Inflammatory macrophage treated with lipopolysaccharide for 4 hours (primary cell): ENCODE data around the gene GAB3.
"Not testable (repeated sequence)": the region's sequence is repeated elsewhere in the genome, so short reads cannot be mapped to it uniquely, and the experiment has no call there.

Experiments used
- DNase-seq: peaks from one replicate; pipeline ENCODE4 v3.0.0-alpha.2; 2020

Gene GAB3

DNA sequence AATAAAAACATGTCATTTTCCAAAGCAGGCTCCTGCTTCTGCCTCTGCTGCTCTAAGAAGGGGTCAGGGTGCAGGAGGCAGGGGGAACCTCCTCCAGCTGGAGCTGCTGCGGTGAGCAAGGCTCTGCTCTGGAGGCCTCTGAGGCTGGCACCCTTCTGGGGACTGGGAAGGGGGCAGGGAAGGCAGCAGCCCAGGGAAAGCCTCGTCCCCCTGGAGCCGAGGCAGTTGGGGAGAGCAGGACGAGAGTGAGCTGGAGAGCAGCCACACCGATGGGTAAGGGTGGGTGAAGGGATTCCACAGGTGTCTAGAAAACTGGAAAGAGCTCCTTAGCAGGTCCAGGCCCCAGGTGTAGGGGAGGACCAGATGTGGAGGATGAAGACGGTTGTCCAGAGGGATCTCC lies 95.5 kb downstream of the GAB3 start:
- DNase-seq: no peak

DNA sequence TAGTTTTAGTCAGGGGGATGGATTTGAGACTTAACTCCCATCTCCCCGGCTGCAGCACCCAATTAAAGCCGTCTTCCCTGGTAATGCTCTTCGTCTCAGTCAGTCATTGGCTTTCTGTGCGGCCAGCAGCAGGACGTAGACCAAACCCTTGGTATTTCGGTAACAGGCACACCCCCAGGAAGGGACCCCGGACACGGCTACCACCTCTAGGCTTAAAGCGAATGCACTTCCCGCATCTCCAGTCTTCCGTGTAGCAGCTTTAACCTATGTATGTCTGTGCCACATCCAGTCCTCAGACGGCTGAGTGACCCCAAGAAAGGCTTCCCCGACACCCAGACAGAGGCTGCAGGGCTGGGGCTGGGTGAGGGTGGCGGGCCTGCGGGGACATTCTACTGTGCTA lies 96.0 kb downstream of the GAB3 start:
- no peak for DNase-seq

GRCh38 chrX:154654372-154654771 lies 96.5 kb downstream of the GAB3 start:
- DNase-seq: no peak

DNA sequence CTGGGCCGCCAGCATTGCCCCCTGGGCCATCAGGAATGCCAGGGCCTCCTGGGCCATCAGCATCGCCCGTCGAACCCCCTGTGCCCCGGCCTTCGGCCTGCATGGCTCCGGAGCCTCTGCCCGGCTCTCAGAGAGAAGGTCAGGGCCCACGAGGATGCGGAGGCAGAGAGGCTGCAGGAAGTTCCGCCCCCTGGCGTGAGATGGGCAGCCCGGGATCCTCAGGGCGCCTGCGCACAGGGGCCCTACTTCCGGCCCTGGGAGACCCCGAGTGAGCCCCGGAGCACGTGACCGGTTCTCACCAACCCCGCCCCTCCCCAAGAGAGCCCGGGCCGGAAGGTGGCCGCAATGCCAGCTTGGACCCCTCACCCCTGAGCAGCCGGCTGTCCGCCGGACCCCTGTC lies 97.5 kb downstream of the GAB3 start, which contains the start of gene CTAG2:
CTAG2 (minus strand) TSS at position 167 of the 400 bp plus-strand sequence; CDS start at position 103, 64 bp downstream.
- DNase-seq: not testable (repeated sequence)

DNA sequence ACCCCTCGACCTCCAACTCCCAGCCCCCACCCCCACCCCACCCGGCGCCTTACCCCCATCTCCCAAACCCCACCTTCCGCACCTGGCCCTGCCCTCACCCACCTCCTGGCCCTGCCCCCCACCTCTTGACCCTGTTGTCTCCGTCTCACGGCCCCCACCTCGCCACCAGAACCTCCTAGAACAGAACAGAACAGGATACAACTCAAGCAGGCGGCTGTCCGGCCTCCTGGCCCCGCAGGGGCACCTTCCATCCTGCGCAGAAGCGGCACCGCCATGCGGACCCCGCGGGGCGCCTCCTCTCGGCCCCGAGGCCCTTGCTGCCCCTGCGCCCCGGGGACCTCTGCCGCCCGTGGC lies 97.9 kb downstream of the GAB3 start:
- DNase-seq: no peak

DNA sequence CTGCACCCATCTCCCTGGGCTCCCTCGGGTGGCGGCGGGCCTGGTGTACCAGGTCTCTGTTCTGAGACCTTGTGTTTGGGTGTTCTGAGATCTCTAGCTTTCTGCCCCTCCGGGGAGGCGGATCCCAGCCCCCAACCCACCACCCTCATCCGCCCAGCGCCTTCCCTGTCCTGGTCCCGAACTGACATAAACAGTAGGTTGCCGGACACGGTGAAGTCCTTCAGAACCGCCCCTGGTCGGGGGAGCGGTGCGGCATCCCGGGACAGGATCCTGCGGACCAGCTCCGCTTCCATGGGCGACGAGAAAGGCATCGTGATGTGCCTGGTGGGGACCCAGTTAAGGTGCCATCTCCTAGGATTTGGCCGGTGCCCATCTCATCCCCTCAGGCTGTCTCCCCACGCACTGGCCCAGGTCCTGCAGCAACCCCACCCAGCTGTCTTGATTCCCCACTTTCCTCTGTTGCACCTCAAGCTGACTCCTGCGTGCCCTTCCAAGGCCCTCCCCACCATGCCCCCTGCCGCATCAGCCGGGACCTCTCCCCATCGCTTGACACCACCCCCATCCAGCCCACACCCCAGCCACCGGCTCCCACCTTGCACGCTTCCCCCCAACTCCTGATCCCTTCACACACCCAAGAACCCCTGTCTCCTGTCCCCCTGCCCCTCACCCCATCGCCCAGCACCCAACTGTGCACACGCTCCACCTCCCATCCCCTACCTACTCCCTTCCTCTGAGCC lies 98.4 kb downstream of the GAB3 start:
- DNase-seq: no peak

GRCh38 chrX:154650221-154650510 lies 100.7 kb downstream of the GAB3 start:
- peak; percentile 15 for DNase-seq

- no peak for DNase-seq
Measured at GRCh38 chrX:154649503-154650220, 101.2 kb downstream of the GAB3 start.

GRCh38 chrX:154648931-154649330 lies 101.9 kb downstream of the GAB3 start:
- DNase-seq: no peak

DNA sequence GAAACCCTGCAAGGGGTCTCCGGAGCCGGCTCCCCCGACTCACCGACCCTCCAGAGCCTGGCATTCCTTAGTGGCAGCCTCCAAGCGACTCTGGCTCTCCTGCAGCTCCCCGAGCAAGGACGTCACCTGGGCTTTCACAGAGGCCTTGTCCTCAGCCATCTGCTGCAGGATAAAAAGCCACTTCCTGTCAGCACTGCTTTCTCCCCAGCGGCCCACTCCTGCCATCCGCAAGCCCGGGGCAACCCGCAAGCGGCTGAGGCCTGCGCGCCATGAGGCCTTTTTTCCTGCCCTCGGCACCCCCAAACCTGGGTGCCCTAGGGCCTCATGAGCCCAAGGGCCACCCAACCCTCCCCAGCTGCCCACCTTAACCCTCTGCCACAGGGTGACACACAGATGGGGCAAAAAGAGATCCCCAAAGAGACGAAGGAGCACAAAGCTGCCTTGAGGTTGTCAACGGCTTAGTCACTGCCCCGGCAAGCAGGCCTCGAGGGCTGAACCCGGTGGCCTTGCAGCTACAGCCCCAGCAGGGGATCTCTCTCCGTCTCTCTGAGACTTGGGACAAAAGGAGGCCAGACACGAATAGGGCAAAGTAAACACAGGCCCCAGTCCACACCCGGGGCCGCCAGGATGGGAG lies 105.0 kb downstream of the GAB3 start:
- not testable (repeated sequence) for DNase-seq

GRCh38 chrX:154643708-154644107 lies 107.2 kb downstream of the GAB3 start:
- DNase-seq: not testable (repeated sequence)

- DNase-seq: not testable (repeated sequence)
Measured at GRCh38 chrX:154641740-154642139, 109.1 kb downstream of the GAB3 start.

DNA sequence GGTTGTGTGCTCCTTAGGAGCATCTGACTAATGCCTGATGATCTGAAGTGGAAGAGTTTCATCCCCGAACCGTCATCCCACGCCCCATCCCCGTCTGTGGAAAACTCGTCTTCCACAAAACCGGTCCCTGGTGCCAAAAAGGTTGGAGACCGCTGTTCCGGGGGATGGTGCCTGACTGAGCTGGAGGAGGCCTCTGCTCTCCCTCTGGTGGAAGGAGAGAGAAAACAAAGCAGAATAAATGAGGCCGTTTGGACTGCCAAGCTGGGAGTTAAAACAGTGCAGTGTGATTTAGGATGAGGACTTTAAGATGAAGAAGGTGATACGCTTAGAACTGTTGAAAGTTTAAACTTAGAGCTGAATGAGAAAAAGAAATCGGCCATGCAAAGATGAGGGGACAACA lies 117.2 kb downstream of the GAB3 start:
- not testable (repeated sequence) for DNase-seq

- not testable (repeated sequence) for DNase-seq
Measured at GRCh38 chrX:154630949-154631348, 119.9 kb downstream of the GAB3 start.

DNA sequence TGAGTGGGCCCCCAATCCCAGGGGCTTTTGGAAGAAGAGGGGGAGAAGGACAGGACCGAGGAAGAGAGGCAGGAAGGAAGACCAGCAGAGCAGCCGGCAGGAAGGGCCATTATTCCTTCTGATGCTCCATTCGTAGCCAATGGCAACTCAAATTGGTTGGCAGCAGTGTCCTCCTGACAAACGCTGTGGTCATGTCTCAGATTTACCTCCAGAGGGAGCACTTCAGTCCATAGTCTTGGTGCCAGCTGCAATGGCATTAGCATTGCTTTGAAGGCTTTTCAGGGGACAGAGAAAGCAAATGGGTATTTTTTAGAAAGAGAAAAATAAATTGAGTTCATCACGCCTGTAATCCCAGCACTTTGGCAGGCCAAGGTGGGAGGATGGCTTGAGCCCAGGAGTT lies 121.9 kb downstream of the GAB3 start:
- not testable (repeated sequence) for DNase-seq
